ENCODE results near the gene SIPA1L3.

SIPA1L3 gene

GRCh38 chr19:37980419-37981170 is 73.6 kb downstream of the SIPA1L3 start:
- H3K9me3 Mint-ChIP-seq, result no peaks in the 10 kb centered on the region
- intact Hi-C loops (cut with micrococcal nuclease), result no loop called here
- H3K4me3 Mint-ChIP-seq, result no peak overlapping the region
- H3K36me3 Mint-ChIP-seq (ENCODE audit: low read depth), result peaks cover 5% of the 10 kb centered on the region
- H3K27ac Mint-ChIP-seq, result no peak overlapping the region
- H3K27me3 Mint-ChIP-seq, result no peaks in the 10 kb centered on the region
- peaks cover 12% of the 10 kb centered on the region for H3K4me1 Mint-ChIP-seq (ENCODE audit: low read depth)

DNA sequence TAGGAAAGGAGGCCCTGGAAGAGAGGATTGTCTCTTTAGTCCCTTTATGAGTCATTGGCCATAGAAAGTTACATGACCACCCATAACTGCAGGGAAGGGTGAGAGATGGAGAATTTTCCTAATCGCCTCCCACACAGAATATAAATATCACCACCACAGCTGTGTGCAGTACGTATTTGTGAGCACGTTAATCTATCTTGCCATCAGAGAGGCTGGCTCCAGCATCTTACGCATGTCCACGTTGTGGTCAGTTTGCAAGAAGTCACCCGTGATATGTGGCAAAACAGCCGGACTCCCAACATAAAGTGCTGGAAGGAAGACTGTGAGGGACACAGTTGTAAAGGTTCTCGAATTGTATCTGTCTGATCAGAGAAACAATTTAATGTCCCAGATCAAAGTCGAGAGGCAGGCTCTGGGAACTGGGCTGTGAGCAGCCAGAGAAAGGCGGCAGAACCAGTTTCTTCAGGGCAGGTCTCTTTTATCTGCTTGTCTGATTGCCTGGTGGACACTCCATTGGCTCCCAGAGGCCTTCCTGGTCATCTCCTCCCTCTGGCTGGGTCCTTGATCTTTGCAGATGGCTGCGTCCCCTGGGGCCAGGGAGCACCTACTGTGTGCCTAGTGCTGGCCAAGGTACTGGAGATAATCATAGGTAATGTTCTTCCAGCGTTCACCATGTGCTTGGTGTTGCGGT is 74.9 kb downstream of the SIPA1L3 start:
- peaks cover 5% of the 10 kb centered on the region for H3K36me3 Mint-ChIP-seq (ENCODE audit: low read depth)
- no peak overlapping the region for H3K27ac Mint-ChIP-seq
- intact Hi-C loops (cut with micrococcal nuclease), result no loop called here
- H3K27me3 Mint-ChIP-seq, result no peaks in the 10 kb centered on the region
- H3K4me3 Mint-ChIP-seq, result no peak overlapping the region
- no peaks in the 10 kb centered on the region for H3K9me3 Mint-ChIP-seq
- peaks cover 25% of the 10 kb centered on the region for H3K4me1 Mint-ChIP-seq (ENCODE audit: low read depth)

GRCh38 chr19:37982655-37983054 is 75.6 kb downstream of the SIPA1L3 start:
- intact Hi-C loops (cut with micrococcal nuclease), result no loop called here
- Mint-ChIP-seq H3K9me3 (no peaks in the 10 kb centered on the region), H3K4me1 (ENCODE audit: low read depth) (peaks cover 25% of the 10 kb centered on the region), H3K27ac (no peak overlapping the region), H3K36me3 (ENCODE audit: low read depth) (peaks cover 5% of the 10 kb centered on the region), H3K27me3 (no peaks in the 10 kb centered on the region), H3K4me3 (no peak overlapping the region)

- H3K9me3 Mint-ChIP-seq, result no peaks in the 10 kb centered on the region
- no peak overlapping the region for H3K27ac Mint-ChIP-seq
- intact Hi-C loops (cut with micrococcal nuclease), result no loop called here
- H3K36me3 Mint-ChIP-seq (ENCODE audit: low read depth), result peaks cover 5% of the 10 kb centered on the region
- peaks cover 25% of the 10 kb centered on the region for H3K4me1 Mint-ChIP-seq (ENCODE audit: low read depth)
- H3K27me3 Mint-ChIP-seq, result no peaks in the 10 kb centered on the region
- H3K4me3 Mint-ChIP-seq, result no peak overlapping the region
These were observed 76.1 kb downstream of the SIPA1L3 start for GRCh38 chr19:37983153-37983552.

DNA sequence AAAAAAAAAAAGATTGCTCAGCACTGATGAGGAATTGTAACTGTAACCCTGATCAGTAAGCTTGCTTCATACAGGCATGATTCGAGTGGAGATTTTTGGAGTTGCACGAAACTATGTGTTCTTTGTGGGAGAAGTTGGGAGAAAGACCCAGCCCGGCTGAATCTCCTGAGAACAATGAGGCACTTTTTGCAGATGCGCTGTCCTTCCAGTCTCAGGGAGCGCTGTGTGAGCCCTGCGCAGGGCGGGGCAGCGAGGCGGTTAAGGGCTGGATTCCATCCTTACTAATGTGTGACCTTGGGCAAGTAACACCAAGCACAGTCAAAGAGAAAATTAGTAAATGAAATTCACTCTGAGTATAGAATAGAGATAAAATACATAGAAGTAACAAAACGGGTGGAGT is 76.9 kb downstream of the SIPA1L3 start:
- Mint-ChIP-seq H3K27me3 (no peaks in the 10 kb centered on the region), H3K4me3 (no peak overlapping the region), H3K4me1 (ENCODE audit: low read depth) (peaks cover 30% of the 10 kb centered on the region), H3K27ac (no peak overlapping the region), H3K9me3 (no peaks in the 10 kb centered on the region), H3K36me3 (ENCODE audit: low read depth) (peaks cover 5% of the 10 kb centered on the region)
- intact Hi-C loops (cut with micrococcal nuclease), result no loop called here

- H3K27me3 Mint-ChIP-seq, result no peaks in the 10 kb centered on the region
- H3K4me3 Mint-ChIP-seq, result no peak overlapping the region
- intact Hi-C loops (cut with micrococcal nuclease), result no loop called here
- H3K9me3 Mint-ChIP-seq, result no peaks in the 10 kb centered on the region
- H3K27ac Mint-ChIP-seq, result peak overlapping the region; percentile 35
- H3K4me1 Mint-ChIP-seq (ENCODE audit: low read depth), result peaks cover 34% of the 10 kb centered on the region
- H3K36me3 Mint-ChIP-seq (ENCODE audit: low read depth), result peaks cover 10% of the 10 kb centered on the region
These were observed 79.2 kb downstream of the SIPA1L3 start for GRCh38 chr19:37986048-37986750.

DNA sequence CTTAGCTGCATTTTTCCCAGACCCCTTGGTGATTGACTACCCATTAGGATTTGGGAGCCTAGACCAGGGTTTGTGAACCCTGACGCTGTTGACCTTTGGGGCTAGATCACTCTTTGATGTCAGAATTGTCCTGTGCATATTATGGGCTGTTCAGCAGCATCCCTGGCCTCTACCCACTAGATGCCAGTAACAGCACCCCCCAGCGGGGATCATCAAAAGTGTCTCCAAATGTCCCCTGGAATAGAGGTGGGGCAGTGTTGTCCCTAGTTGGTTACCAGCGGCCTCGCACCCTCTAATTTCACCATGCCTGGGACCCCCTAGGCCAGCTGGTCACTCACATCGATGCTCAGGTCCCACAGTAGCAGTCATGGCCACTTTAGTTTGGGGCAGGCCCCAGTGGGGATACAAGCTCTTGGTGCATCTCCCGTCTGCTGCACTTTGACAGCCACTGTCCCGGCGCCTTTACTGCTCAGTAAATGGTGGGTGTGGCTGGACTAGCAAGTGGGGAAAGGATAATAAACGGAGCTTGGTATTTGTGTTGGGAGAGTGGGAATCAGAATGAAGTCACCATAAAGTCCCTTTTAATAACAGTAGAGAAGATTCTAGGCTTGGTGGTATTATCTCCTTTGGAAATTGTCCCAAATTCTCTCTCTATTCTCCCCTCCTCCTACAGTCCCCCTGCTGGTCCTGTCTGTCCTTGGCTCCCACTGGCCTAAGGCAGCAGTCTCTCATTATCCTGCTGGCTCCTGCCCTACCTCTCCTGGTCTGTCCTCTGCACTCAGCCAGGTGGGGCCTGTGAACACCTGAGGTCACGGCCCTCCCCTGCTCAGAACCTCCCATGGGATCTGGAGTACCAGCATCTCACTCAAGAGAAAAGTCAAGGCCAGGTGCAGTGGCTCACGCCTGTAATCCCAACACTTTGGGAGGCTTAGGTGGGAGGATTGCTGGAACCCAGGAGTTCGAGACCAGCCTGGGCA is 80.6 kb downstream of the SIPA1L3 start:
- intact Hi-C loops (cut with micrococcal nuclease), result no loop called here
- Mint-ChIP-seq H3K4me1 (ENCODE audit: low read depth) (peaks cover 37% of the 10 kb centered on the region), H3K27me3 (no peaks in the 10 kb centered on the region), H3K9me3 (no peaks in the 10 kb centered on the region), H3K4me3 (no peak overlapping the region), H3K27ac (no peak overlapping the region), H3K36me3 (ENCODE audit: low read depth) (peaks cover 10% of the 10 kb centered on the region)

DNA sequence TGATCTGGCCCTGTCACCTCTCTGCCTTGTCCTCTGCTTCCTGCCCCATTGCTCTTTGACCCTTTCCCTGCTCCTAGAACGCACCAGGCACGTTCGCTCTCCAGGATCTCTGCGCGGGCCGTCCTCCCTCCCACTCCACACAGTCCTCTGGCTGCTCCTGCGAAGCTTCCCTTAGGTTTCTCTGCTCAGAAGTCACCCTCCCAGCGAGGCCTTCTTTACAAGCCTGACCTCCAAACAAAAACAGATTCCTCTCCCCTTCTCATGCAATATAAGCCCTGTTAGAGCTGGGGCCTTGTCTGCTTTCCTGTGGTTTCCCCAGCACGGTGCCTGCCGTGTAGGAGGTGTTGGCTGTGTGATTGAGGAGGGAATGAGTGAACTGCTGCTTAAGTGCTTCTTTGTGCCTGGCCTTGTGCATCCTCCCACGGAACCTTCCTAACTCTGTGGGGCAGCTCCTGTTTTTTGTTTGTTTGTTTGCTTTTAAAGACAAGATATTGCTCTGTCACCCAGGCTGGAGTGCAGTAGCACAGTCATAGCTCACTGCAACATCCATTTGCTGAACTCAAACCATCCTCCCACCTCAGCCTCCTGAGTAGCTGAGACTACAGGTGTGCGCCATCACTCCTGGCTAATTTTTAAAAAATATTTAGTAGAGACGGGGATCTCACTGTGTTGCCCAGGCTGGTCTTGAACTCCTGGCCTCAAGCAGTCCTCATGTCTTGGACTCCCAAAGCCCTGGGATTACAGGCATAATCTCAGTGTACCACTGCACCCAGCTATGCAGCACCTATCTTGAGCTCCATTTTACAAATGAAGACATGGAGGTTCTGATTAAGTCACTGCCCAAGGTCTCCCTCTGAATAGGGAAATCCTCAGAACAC is 82.0 kb downstream of the SIPA1L3 start:
- H3K27me3 Mint-ChIP-seq, result no peaks in the 10 kb centered on the region
- no peak overlapping the region for H3K27ac Mint-ChIP-seq
- H3K4me1 Mint-ChIP-seq (ENCODE audit: low read depth), result peaks cover 35% of the 10 kb centered on the region
- no peak overlapping the region for H3K4me3 Mint-ChIP-seq
- intact Hi-C loops (cut with micrococcal nuclease), result no loop called here
- peaks cover 7% of the 10 kb centered on the region for H3K36me3 Mint-ChIP-seq (ENCODE audit: low read depth)
- H3K9me3 Mint-ChIP-seq, result no peaks in the 10 kb centered on the region

DNA sequence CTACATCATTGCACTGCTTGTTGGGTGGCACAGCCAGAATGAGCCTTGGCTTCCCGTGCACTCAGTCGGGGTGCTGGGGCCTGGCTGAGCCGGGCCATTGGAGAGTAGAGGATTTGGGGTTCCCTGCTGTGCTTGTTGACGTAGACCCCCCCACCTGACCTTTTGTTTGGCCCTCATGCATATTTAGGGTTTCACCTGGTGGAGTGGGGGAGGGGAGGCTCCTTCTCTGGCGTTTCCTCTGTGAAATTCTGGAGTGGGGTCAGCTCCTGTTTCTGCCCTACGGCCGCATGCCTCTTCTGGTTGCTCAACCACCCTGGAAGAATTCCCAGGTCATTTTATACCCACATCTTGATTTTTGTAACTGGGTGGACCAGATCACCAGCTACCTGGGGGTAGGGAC is 82.8 kb downstream of the SIPA1L3 start:
- no peak overlapping the region for H3K27ac Mint-ChIP-seq
- intact Hi-C loops (cut with micrococcal nuclease), result no loop called here
- peaks cover 16% of the 10 kb centered on the region for H3K36me3 Mint-ChIP-seq (ENCODE audit: low read depth)
- no peak overlapping the region for H3K4me3 Mint-ChIP-seq
- no peaks in the 10 kb centered on the region for H3K27me3 Mint-ChIP-seq
- no peaks in the 10 kb centered on the region for H3K9me3 Mint-ChIP-seq
- H3K4me1 Mint-ChIP-seq (ENCODE audit: low read depth), result peaks cover 31% of the 10 kb centered on the region

- Mint-ChIP-seq H3K36me3 (ENCODE audit: low read depth) (peaks cover 21% of the 10 kb centered on the region), H3K9me3 (no peaks in the 10 kb centered on the region), H3K4me1 (ENCODE audit: low read depth) (peaks cover 27% of the 10 kb centered on the region), H3K27ac (no peak overlapping the region), H3K27me3 (no peaks in the 10 kb centered on the region), H3K4me3 (no peak overlapping the region)
- intact Hi-C loops (cut with micrococcal nuclease), result no loop called here
These were observed 83.4 kb downstream of the SIPA1L3 start for GRCh38 chr19:37990362-37990761.

DNA sequence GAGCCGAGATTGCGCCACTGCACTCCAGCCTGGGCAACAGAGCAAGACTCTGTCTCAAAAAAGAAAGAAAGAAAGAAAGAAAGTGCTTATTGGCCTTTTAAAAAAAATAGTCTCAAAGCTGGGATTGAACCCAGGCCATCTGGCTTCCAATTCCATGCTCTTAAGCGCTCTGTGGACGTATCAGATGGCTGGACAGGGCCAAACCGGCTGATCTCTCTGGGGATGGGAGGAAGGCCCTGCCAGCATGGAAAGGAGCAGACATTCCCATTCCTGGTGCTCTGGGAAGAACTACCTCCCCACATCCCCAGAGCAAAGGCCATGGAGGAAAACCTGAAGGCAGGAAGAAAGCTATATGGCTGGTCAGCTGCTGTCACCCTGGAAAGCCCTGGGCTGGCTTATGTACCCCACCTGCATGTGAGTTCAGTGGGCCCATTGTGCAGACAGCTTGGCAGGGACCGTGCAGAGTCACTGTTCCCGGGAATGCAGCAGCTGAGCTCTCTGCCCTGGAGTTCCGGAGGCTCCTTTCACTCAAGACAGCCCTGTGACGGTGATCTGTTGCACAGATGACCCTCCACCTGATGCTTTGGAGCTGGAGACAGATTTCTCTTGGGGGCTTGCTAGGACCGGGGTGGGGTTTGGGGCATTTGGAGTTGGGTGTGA is 84.3 kb downstream of the SIPA1L3 start:
- intact Hi-C loops (cut with micrococcal nuclease), result no loop called here
- H3K4me1 Mint-ChIP-seq (ENCODE audit: low read depth), result peaks cover 18% of the 10 kb centered on the region
- no peaks in the 10 kb centered on the region for H3K27me3 Mint-ChIP-seq
- no peaks in the 10 kb centered on the region for H3K9me3 Mint-ChIP-seq
- no peak overlapping the region for H3K4me3 Mint-ChIP-seq
- H3K36me3 Mint-ChIP-seq (ENCODE audit: low read depth), result peaks cover 22% of the 10 kb centered on the region
- peak overlapping the region; percentile 21 for H3K27ac Mint-ChIP-seq

GRCh38 chr19:37991841-37992248 is 84.8 kb downstream of the SIPA1L3 start:
- Mint-ChIP-seq H3K4me3 (no peak overlapping the region), H3K36me3 (ENCODE audit: low read depth) (peaks cover 22% of the 10 kb centered on the region), H3K27ac (peak overlapping the region; percentile 21), H3K9me3 (no peaks in the 10 kb centered on the region), H3K27me3 (no peaks in the 10 kb centered on the region), H3K4me1 (ENCODE audit: low read depth) (peaks cover 13% of the 10 kb centered on the region)
- intact Hi-C loops (cut with micrococcal nuclease), result no loop called here

All from dendritic cell treated with granulocyte-macrophage colony-stimulating factor and Interleukin-4, amounts not matched to agents 40 ng/mL and 50 ng/mL, for 4 days (primary cell).